HG02610 (cell line): ENCODE results near the gene FAM241A.

Experiments
- ATAC-seq: cut with Tn5 transposase; IDR thresholded peaks from one replicate; pipeline ENCODE4 v1.9.1; 2021; ENCODE audit warnings: mild to moderate bottlenecking, moderate library complexity; ENCODE audit not compliant: unreplicated experiment

Gene FAM241A

GRCh38 chr4:112213091-112213490, 67.8 kb downstream of the FAM241A start:
- ATAC-seq = no peak

- no peak for ATAC-seq
These were observed 68.6 kb downstream of the FAM241A start for GRCh38 chr4:112213856-112214255.

DNA sequence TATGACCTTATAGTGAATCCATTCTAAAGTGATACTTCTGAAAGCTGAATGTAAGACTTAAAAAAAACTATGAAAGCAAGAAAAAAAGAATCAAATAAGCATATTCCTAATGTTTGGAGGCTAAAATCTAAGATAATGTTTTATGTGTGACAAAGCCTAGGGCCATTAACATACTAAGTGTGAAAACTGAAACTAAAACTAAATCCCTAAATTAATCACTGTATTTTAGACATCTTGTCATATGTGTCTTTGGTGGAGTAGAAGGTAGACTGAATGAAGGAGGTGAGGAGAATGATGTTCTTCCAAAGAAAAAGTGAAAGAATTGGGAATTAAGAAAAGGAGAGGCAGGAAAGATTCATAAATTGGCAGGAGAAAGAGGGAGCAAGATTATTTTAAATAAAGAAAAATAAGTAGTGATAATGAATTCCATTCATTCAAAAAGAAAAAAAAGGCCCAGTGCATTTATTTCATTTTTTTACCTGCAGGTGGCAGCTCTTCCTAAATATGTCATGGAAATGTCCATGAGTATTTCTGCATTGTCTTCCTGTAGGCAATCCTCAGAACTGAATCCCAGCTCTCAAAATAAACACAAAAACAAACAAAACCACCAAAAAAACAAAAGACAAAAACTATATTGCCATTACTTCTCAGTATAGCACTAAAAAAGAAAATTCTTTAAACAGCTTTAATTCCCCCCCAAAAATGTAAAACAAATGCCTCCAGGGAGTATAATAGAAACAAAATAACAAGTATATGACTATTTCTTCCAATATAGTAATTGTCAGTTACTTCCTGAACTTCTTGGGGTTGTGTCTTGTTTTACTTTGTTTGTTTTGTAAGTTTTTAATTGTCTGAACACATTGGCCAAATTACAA, 69.4 kb downstream of the FAM241A start:
- ATAC-seq = peak; percentile 79

- no peak for ATAC-seq
These were observed 74.6 kb downstream of the FAM241A start for GRCh38 chr4:112219826-112220366.

DNA sequence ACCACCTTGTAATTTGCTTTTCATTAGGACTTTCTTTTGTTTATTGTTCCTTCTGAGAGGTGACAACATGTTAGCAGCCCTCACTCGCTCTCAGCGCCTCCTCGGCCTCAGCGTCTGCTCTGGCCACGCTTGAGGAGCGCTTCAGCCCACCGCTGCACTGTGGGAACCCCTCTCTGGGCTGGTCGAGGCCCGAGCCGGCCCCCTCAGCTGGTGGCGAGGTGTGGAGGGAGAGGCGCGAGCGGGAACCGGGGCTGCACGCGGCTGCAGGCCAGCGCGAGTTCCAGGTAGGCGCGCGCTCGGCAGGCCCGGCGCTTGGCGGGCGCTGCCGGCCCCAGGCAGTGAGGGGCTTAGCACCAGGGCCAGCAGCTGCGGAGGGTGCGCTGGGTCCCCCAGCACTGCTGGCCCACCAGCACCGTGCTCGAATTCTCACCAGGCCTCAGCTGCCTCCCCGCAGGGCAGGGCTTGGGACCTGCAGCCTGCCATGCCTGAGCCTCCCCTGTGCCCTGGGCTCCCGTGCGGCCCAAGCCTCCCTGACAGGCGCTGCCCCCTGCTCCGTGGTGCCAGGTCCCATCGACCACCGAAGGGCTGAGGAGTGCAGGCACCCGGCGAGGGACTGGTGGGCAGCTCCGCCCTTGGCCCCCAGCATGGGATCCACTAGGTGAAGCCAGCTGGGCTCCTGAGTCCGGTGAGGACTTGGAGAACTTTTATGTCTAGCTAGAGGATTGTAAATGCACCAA, 77.1 kb downstream of the FAM241A start:
- ATAC-seq = no peak

- no peak for ATAC-seq
These were observed 79.9 kb downstream of the FAM241A start for GRCh38 chr4:112225157-112225556.

- ATAC-seq = peak; percentile 85
These were observed 85.9 kb downstream of the FAM241A start for GRCh38 chr4:112230879-112231778.

DNA sequence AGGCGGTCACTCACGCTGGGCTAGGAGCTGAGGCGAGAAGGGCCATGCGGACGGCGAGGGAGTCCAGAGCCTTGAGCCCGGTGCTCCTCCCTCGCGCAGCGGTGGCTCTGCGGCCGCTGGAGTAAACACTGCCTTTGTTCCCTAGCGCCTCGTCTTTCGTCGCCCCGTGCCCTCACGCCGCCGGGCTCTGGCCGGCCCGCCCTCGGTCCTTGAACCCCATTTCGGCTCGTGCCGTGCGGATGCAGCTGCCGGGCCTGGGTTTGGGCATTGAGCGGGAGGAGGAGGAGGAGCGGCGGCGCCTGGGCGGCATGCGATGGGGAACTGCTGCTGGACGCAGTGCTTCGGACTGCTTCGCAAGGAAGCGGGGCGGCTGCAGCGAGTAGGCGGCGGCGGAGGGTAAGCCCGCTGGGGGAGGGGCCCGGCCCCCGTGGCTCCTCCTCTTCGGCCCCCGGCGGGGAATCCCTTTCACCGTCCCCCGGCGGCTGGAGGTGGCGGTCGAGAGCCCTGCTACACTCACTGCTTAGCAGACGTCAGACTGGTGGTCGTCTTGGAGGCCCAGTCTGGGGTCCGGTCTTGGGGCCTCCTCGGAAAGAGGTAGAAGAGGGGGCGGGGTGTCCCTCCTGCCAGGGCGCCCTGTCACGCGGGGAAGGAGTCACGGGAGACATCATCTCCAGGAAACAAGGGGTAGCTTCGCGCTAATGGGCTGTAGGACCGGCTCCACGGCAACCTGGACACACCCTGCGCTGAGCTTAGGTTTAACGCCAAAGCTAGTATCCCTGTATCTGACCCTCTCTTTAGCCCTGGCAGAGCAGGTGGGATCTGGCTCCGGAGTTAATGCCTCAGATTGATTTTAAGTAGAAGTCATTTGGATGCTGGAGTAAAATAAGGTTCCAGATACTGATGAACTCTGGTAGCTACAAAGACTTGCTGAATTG, 86.8 kb downstream of the FAM241A start, which contains the start of gene AP1AR:
AP1AR (plus strand) TSS at position 9 of the 935 bp plus-strand sequence; CDS start at position 314, 305 bp downstream.
- ATAC-seq = peak; percentile 63

GRCh38 chr4:112234952-112235609, 89.8 kb downstream of the FAM241A start:
- ATAC-seq = no peak

- no peak for ATAC-seq
These were observed 90.8 kb downstream of the FAM241A start for GRCh38 chr4:112236040-112236439.

DNA sequence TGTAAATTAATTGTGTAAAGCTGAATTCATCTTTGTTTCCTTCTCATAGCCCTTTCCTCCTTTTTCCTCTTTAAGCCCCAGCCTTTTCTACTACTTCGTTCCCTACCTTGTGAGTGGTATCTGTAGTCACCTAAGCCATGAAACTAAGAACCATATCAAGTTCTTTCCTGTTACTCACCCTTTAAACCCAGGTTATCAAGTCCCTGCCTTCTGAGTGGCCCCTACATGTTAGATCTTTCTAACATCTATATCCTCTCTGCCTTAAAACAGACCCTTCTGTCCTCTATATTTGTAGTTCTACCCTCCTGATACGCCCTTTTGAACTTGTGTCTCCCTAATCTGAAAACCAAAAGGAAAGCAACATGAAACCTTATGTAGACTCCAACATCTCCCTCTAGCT, 93.6 kb downstream of the FAM241A start:
- ATAC-seq = no peak
